NCI-H2081 treated with DMSO at 0.1 percent for 48 hours (cell line): Measurements from ENCODE around the gene KRT8.

Experiments
- DNase-seq: peaks from one replicate; lab custom pipeline; 2025; lab: John Stamatoyannopoulos, UW

Gene KRT8

GRCh38 chr12:52904509-52905300 is at the start of gene KRT8:
TSS of gene KRT8 (minus strand) at chr12:52905076. CDS start at chr12:52904981, 95 bp downstream.
- DNase-seq: peak; percentile 71

GRCh38 chr12:52953181-52953841 is 48.4 kb upstream of the KRT8 start:
- DNase-seq: no peak

- no peak for DNase-seq
Measured at GRCh38 chr12:52952076-52952801, 47.4 kb upstream of the KRT8 start.

GRCh38 chr12:52951640-52952039 is 46.8 kb upstream of the KRT8 start:
- DNase-seq: no peak

- DNase-seq: no peak
Measured at GRCh38 chr12:52951126-52951525, 46.2 kb upstream of the KRT8 start.

- no peak for DNase-seq
Measured at GRCh38 chr12:52950553-52950952, 45.7 kb upstream of the KRT8 start.

GRCh38 chr12:52949413-52950331 is 44.8 kb upstream of the KRT8 start:
- DNase-seq: peak; percentile 69

GRCh38 chr12:52947738-52948423 is 43.0 kb upstream of the KRT8 start:
- no peak for DNase-seq

- DNase-seq: no peak
Measured at GRCh38 chr12:52946797-52947547, 42.1 kb upstream of the KRT8 start.

GRCh38 chr12:52946334-52946733 is 41.5 kb upstream of the KRT8 start:
- no peak for DNase-seq

- no peak for DNase-seq
Measured at GRCh38 chr12:52945389-52946232, 40.7 kb upstream of the KRT8 start.

GRCh38 chr12:52944683-52945388 is 40.0 kb upstream of the KRT8 start:
- DNase-seq: no peak

- no peak for DNase-seq
Measured at GRCh38 chr12:52942901-52943181, 38.0 kb upstream of the KRT8 start.

- DNase-seq: no peak
Measured at GRCh38 chr12:52942066-52942900, 37.4 kb upstream of the KRT8 start.

GRCh38 chr12:52929538-52929937 is 24.7 kb upstream of the KRT8 start:
- DNase-seq: no peak

- no peak for DNase-seq
Measured at GRCh38 chr12:52927964-52928363, 23.1 kb upstream of the KRT8 start.

- no peak for DNase-seq
Measured at GRCh38 chr12:52926596-52927234, 21.8 kb upstream of the KRT8 start.
